GM12878 (cell line): ENCODE results near the gene TEX264.

Experiments used
- EED ChIP-seq: sonication (generic); IDR thresholded peaks from 2 replicates; pipeline ENCODE4 v1.6.1; 2016; ENCODE audit warnings: antibody characterized with exemption, low read depth
- HDAC6 ChIP-seq: fragments of 200-600 bp; sonication (generic); IDR thresholded peaks from one replicate; pipeline ENCODE4 v1.8.0; 2017; ENCODE audit warnings: antibody characterized with exemption; ENCODE audit not compliant: unreplicated experiment
- HDGF ChIP-seq: fragments of 450-650 bp; IDR thresholded peaks from 2 replicates; pipeline ENCODE4 v1.6.1; 2016; ENCODE audit warnings: antibody characterized with exemption
- KDM1A ChIP-seq: fragments of 200-600 bp; sonication (generic); IDR thresholded peaks from 2 replicates; pipeline ENCODE4 v1.6.1; 2016; ENCODE audit warnings: borderline replicate concordance
- TF ChIP-seq, protein P1 (sequence below), 3 experiments: IDR thresholded peaks in 2 of 3; conservative IDR thresholded peaks in 1 of 3; 2 replicates each; pipeline ENCODE4 v1.5.1; 2011; ENCODE audit warnings: low read depth in 3 of 3, low read length in 3 of 3, mild to moderate bottlenecking in 3 of 3, control low read depth in 2 of 3, moderate library complexity in 2 of 3, inconsistent platforms in 1 of 3, mixed read lengths in 1 of 3; ENCODE audit not compliant: control insufficient read depth in 2 of 3, insufficient read depth in 1 of 3; ENCODE audit errors: extremely low read depth in 1 of 3
- TF ChIP-seq, protein P2 (sequence below): IDR thresholded peaks from 2 replicates; pipeline ENCODE4 v1.6.1; 2012; ENCODE audit warnings: low read depth, low read length, improper control_type of control experiment

- TF ChIP-seq, protein P1, sequence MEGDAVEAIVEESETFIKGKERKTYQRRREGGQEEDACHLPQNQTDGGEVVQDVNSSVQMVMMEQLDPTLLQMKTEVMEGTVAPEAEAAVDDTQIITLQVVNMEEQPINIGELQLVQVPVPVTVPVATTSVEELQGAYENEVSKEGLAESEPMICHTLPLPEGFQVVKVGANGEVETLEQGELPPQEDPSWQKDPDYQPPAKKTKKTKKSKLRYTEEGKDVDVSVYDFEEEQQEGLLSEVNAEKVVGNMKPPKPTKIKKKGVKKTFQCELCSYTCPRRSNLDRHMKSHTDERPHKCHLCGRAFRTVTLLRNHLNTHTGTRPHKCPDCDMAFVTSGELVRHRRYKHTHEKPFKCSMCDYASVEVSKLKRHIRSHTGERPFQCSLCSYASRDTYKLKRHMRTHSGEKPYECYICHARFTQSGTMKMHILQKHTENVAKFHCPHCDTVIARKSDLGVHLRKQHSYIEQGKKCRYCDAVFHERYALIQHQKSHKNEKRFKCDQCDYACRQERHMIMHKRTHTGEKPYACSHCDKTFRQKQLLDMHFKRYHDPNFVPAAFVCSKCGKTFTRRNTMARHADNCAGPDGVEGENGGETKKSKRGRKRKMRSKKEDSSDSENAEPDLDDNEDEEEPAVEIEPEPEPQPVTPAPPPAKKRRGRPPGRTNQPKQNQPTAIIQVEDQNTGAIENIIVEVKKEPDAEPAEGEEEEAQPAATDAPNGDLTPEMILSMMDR (IDR thresholded peaks at IDR 0.05 in 2 of 3, conservative IDR thresholded peaks at IDR 0.05 in 1 of 3; ENCODE audit: control insufficient read depth in 2 of 3, extremely low read depth in 1 of 3, insufficient read depth in 1 of 3, low read depth in 3 of 3, low read length in 3 of 3): no peak
- TF ChIP-seq, protein P2, sequence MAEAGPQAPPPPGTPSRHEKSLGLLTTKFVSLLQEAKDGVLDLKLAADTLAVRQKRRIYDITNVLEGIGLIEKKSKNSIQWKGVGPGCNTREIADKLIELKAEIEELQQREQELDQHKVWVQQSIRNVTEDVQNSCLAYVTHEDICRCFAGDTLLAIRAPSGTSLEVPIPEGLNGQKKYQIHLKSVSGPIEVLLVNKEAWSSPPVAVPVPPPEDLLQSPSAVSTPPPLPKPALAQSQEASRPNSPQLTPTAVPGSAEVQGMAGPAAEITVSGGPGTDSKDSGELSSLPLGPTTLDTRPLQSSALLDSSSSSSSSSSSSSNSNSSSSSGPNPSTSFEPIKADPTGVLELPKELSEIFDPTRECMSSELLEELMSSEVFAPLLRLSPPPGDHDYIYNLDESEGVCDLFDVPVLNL: no peak
- no peak for TF ChIP-seq EED
- no peak for TF ChIP-seq HDAC6
- TF ChIP-seq HDGF: no peak
- no peak for TF ChIP-seq KDM1A
Observed at GRCh38 chr3:51729042-51729633, 58.1 kb downstream of the TEX264 start.
